Astrocyte (in vitro differentiated cells and primary cell): ENCODE data around the gene CEP128.

ENCODE experiments used
- CTCF ChIP-seq: IDR thresholded peaks from 2 replicates; pipeline ENCODE4 v1.5.1; 2011; ENCODE audit warnings: low read depth, mild to moderate bottlenecking, inconsistent platforms, low read length, moderate library complexity; ENCODE audit not compliant: insufficient read depth
- EZH2 ChIP-seq: IDR thresholded peaks from 2 replicates; pipeline ENCODE4 v1.6.1; 2012; ENCODE audit warnings: mild to moderate bottlenecking, low read length, inconsistent platforms; ENCODE audit not compliant: insufficient read depth

GRCh38 chr14:80554139-80554538 is 387.4 kb downstream of the CEP128 start:
- no peak for TF ChIP-seq EZH2
- TF ChIP-seq CTCF: no peak
